ENCODE data around the gene VEPH1.

- TF ChIP-seq CTCF (optimal IDR thresholded peaks at IDR 0.05 in 1 of 3, IDR thresholded peaks at IDR 0.05 in 1 of 3, conservative IDR thresholded peaks at IDR 0.05 in 1 of 3; ENCODE audit: extremely low read depth in 1 of 3, insufficient read depth in 2 of 3, low read length in 3 of 3): no peak
- no peak for TF ChIP-seq EZH2 (IDR thresholded peaks at IDR 0.05; ENCODE audit: low read length)
These were observed 48.7 kb upstream of the VEPH1 start for GRCh38 chr3:157551961-157552360.
